Endothelial cell of umbilical vein (primary cell): ENCODE measurements around the gene ATP5PO. TPM values are rescaled to one million over a fixed set of nuclear protein-coding genes. Genes with fewer than 3 reads are reported as not detected.
"Not testable (repeated sequence)": the region's sequence is repeated elsewhere in the genome, so short reads cannot be mapped to it uniquely, and the experiment has no call there.

Experiments used
- BruUV-seq: library from RNA; stranded (reverse); fragments of 400-500 nt; replicated peaks from 2 replicates; lab custom pipeline; 2021; lab: Mats Ljungman, UMichigan
- CTCF ChIA-PET: fragments of 300-600, 350-600 bp; sonication (Branson Sonifier 250); formaldehyde crosslinking; loops from one replicate; lab custom pipeline; 2021; ENCODE audit warnings: antibody characterized with exemption, inconsistent platforms; lab: Charles Lee
- POLR2A ChIA-PET: fragments of 300-600, 350-600 bp; sonication (Branson Sonifier 250); formaldehyde crosslinking; loops from one replicate; lab custom pipeline; 2021; ENCODE audit warnings: antibody characterized with exemption, inconsistent platforms; lab: Charles Lee
- DNase-seq: peaks from one replicate; pipeline ENCODE4 v3.0.0-alpha.2; 2011; ENCODE audit warnings: low read depth, low spot score
- FAIRE-seq: peaks from 2 replicates; lab custom pipeline; 2011; peaks lifted over from hg19 to GRCh38; lab: Jason Lieb, UNC
- H2AFZ ChIP-seq: 2 replicates; pipeline ENCODE4 v1.6.0; 2012; ENCODE audit warnings: low read depth, low read length, control low read depth, inconsistent platforms
- H3K27ac ChIP-seq: 2 replicates; pipeline ENCODE4 v1.5.1; 2011; ENCODE audit warnings: low read depth, mild to moderate bottlenecking, control low read depth, low read length, moderate library complexity; ENCODE audit not compliant: insufficient read depth
- H3K27me3 ChIP-seq, 2 experiments: 2 replicates each; pipeline versions ENCODE4 v1.6.0 to v1.6.1; 2011; ENCODE audit warnings: low read length in 2 of 2, mixed read lengths in 1 of 2; ENCODE audit not compliant: control insufficient read depth in 2 of 2, insufficient read depth in 2 of 2
- H3K36me3 ChIP-seq, 2 experiments: 2 replicates in 1 of 2; 3 replicates in 1 of 2; pipeline ENCODE4 v1.5.1; 2011; ENCODE audit warnings: low read length in 2 of 2, mild to moderate bottlenecking in 1 of 2, moderate library complexity in 1 of 2; ENCODE audit not compliant: control insufficient read depth in 2 of 2, insufficient read depth in 2 of 2; ENCODE audit errors: extremely low read depth in 1 of 2
- H3K4me1 ChIP-seq: 3 replicates; pipeline ENCODE4 v1.5.1; 2011; ENCODE audit warnings: mild to moderate bottlenecking, low read length; ENCODE audit not compliant: control insufficient read depth, insufficient read depth; ENCODE audit errors: extremely low read depth
- H3K4me2 ChIP-seq: 2 replicates; pipeline ENCODE4 v1.6.1; 2011; ENCODE audit warnings: low read length, control low read depth, mixed read lengths; ENCODE audit not compliant: insufficient read depth
- H3K4me3 ChIP-seq, 3 experiments: fragments of 200-600 bp in 1 of 3; sonication (generic), shearing (Covaris generic) in 1 of 3; replicated peaks in 1 of 3; 2 replicates each; pipeline ENCODE4 v1.5.1; 2011 to 2016; ENCODE audit warnings: control low read depth in 3 of 3, low read length in 3 of 3, mild to moderate bottlenecking in 2 of 3, inconsistent platforms in 1 of 3, low read depth in 1 of 3, moderate library complexity in 1 of 3; ENCODE audit not compliant: insufficient read depth in 1 of 3
- H3K79me2 ChIP-seq: 2 replicates; pipeline ENCODE4 v1.6.0; 2012; ENCODE audit warnings: low read length, inconsistent platforms; ENCODE audit not compliant: control insufficient read depth, insufficient read depth
- H3K9ac ChIP-seq: replicated peaks from 2 replicates; pipeline ENCODE3; 2011; ENCODE audit warnings: low read length, control low read depth; ENCODE audit not compliant: insufficient read depth; ENCODE audit errors: extremely low read depth
- H3K9me1 ChIP-seq: replicated peaks from 3 replicates; pipeline ENCODE4 v1.6.0; 2011; ENCODE audit warnings: mild to moderate bottlenecking, low read length; ENCODE audit not compliant: control insufficient read depth, insufficient read depth; ENCODE audit errors: extremely low read depth
- H3K9me3 ChIP-seq: replicated peaks from 2 replicates; pipeline ENCODE4 v1.5.1; 2012; ENCODE audit warnings: low read length, inconsistent platforms; ENCODE audit not compliant: control insufficient read depth, insufficient read depth
- H4K20me1 ChIP-seq: replicated peaks from 2 replicates; pipeline ENCODE3; 2011; ENCODE audit warnings: mild to moderate bottlenecking, low read length; ENCODE audit not compliant: control insufficient read depth, insufficient read depth; ENCODE audit errors: extremely low read depth
- POLR2A ChIP-seq: IDR thresholded peaks from 2 replicates; pipeline ENCODE4 v1.6.1; 2012; ENCODE audit warnings: low read depth, mild to moderate bottlenecking, control low read depth, low read length
- POLR2AphosphoS5 ChIP-seq: IDR thresholded peaks from 2 replicates; pipeline ENCODE4 v1.6.1; 2012; ENCODE audit warnings: low read depth, mild to moderate bottlenecking, control low read depth, low read length, moderate library complexity; ENCODE audit not compliant: insufficient read depth
- dilution Hi-C: fragments of 300-500 bp; cut with MboI; formaldehyde crosslinking; loops from one replicate; pipeline ENCODE4 v1.15.0; 2019; ENCODE audit warnings: low sequenced_read_pairs; ENCODE audit not compliant: extremely low pct_ligation_motif_present
- intact Hi-C: fragments of 100-400 bp; cut with micrococcal nuclease; formaldehyde crosslinking; loops from one replicate; pipeline ENCODE4 v1.10.0; 2022
- polyA plus RNA-seq, 4 experiments: library from polyadenylated mRNA; depleted of rRNA in 3 of 4; stranded (reverse) in 3 of 4; unstranded in 1 of 4; fragments of >200 nt; gene quantifications; 2 replicates each; pipeline versions ENCODE4 v1.2.1 to v1.2.3, GENCODE V29; 2011 to 2012; ENCODE audit warnings: missing spikeins in 1 of 4
- total RNA-seq: library from RNA; stranded (reverse); gene quantifications from 2 replicates; pipeline ENCODE4 v1.2.3, GENCODE V29; 2021

The ATP5PO gene
- total and polyA plus RNA-seq, 2 donors (not counting 3 experiments of a cell fraction or from before 2014, with no cell fraction given), result 187 to 207 TPM

- TF ChIP-seq POLR2A (no peak), POLR2AphosphoS5 (no peak)
- Histone ChIP-seq H3K4me2 (no peak overlapping the region), H4K20me1 (no peaks in the 10 kb centered on the region), H3K4me3 (no peak overlapping the region), H2AFZ (no peak overlapping the region), H3K4me1 (no peaks in the 10 kb centered on the region), H3K79me2 (no peaks in the 10 kb centered on the region), H3K36me3 (no peaks in the 10 kb centered on the region), H3K27ac (no peak overlapping the region), H3K9ac (no peak overlapping the region), H3K9me1 (no peaks in the 10 kb centered on the region), H3K9me3 (no peaks in the 10 kb centered on the region), H3K27me3 (peaks cover 0 to 2% of the 10 kb centered on the region in 2 experiments)
- no peak for FAIRE-seq
- intact Hi-C loops, result no loop called here
- CTCF ChIA-PET, result interaction anchor here (0.7 to 1.0 kb wide), 4 partner anchors 12 to 264 kb away, joined by 3 read pairs; no protein-coding TSS in a partner anchor
- POLR2A ChIA-PET, result no interaction called here
- no peak for DNase-seq
- BruUV-seq, result no TSS peak
- dilution Hi-C loops, result no loop called here
Measured at GRCh38 chr21:33869873-33870272, 45.7 kb downstream of the ATP5PO start.

DNA sequence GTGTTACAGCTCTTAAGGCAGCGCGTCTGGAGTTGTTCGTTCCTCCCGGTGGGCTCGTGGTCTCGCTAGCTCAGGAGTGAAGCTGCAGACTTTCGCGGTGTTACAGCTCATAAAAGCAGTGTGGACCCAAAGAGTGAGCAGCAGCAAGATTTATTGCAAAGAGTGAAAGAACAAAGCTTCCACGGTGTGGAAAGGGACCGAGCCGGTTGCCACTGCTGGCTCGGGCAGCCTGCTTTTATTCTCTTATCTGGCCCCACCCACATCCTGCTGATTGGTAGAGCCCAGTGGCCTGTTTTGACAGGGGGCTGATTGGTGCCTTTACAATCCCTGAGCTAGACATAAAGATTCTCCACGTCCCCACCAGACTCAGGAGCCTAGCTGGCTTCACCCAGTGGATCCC, 47.7 kb downstream of the ATP5PO start:
- H4K20me1 ChIP-seq, intact Hi-C loops, H3K36me3 ChIP-seq, POLR2A ChIA-PET, DNase-seq, H3K27me3 ChIP-seq, BruUV-seq, H3K4me3 ChIP-seq, H2AFZ ChIP-seq, H3K9ac ChIP-seq, H3K4me1 ChIP-seq, H3K9me1 ChIP-seq, H3K4me2 ChIP-seq, dilution Hi-C loops, FAIRE-seq, H3K9me3 ChIP-seq, H3K79me2 ChIP-seq, H3K27ac ChIP-seq: not testable (repeated sequence)
- CTCF ChIA-PET, result interaction anchor here (0.6 to 0.8 kb wide), 2 partner anchors 13 to 1796 kb away, joined by 3 to 4 read pairs; no protein-coding TSS in a partner anchor
